Suprapubic skin (tissue), 4 donors: Measurements from ENCODE around the gene TRIM63. TPM values are rescaled to one million over a fixed set of nuclear protein-coding genes. Genes with fewer than 3 reads are reported as not detected.
A peak's percentile ranks its signal among the peaks of the same experiment; 100 is the strongest.

Experiments
- DNase-seq, 2 donors: peaks; one replicate each; pipeline ENCODE4 v3.0.0-alpha.2; 2019; ENCODE audit warnings: low spot score in 2 of 2
- H3K27ac ChIP-seq: fragments of 200-600 bp; sonication (generic); one replicate; pipeline ENCODE4 v1.5.1; 2019
- H3K27me3 ChIP-seq: fragments of 200-600 bp; sonication (generic); one replicate; pipeline ENCODE4 v1.5.1; 2019
- H3K36me3 ChIP-seq: fragments of 200-600 bp; sonication (generic); one replicate; pipeline ENCODE4 v1.5.1; 2019
- H3K4me1 ChIP-seq: fragments of 200-600 bp; sonication (generic); one replicate; pipeline ENCODE4 v1.5.1; 2019
- H3K4me3 ChIP-seq: fragments of 200-600 bp; sonication (generic); one replicate; pipeline ENCODE4 v1.5.1; 2019; ENCODE audit warnings: mild to moderate bottlenecking
- H3K9me3 ChIP-seq: fragments of 200-600 bp; sonication (generic); one replicate; pipeline ENCODE4 v1.5.1; 2019
- EP300 ChIP-seq: sonication (generic); formaldehyde crosslinking; IDR thresholded peaks from one replicate; pipeline ENCODE4 v1.6.1; 2017; ENCODE audit warnings: antibody characterized with exemption
- POLR2A ChIP-seq, 2 donors: fragments of 450-650 bp; IDR thresholded peaks; one replicate each; pipeline ENCODE4 v1.6.1; 2017; ENCODE audit warnings: antibody characterized with exemption in 2 of 2, mild to moderate bottlenecking in 2 of 2, moderate library complexity in 2 of 2
- POLR2AphosphoS5 ChIP-seq, 3 donors: sonication (generic); formaldehyde crosslinking; IDR thresholded peaks; one replicate each; pipeline ENCODE4 v1.6.1; 2017; ENCODE audit warnings: antibody characterized with exemption in 3 of 3
- WGBS: methylation state at CpG from one replicate; pipeline ENCODE4 v1.1.5; 2018; 5-methylcytosine and 5-hydroxymethylcytosine counted together
- total RNA-seq, 4 donors: library from RNA; depleted of rRNA; stranded (reverse); fragments of >200 nt; gene quantifications; one replicate each; pipeline ENCODE4 v1.1.0, GENCODE V29; 2016
- TF ChIP-seq, protein P1 (sequence below), 2 donors: fragments of 200-600 bp in 1 of 2; fragments of 450-650 bp in 1 of 2; sonication (generic) in 1 of 2; IDR thresholded peaks; one replicate each; pipeline ENCODE4 v1.5.1; 2016 to 2019; ENCODE audit warnings: antibody characterized with exemption in 2 of 2, mild to moderate bottlenecking in 1 of 2, moderate library complexity in 1 of 2

The TRIM63 gene
- total RNA-seq, 4 donors from 2014 or later: 0.42 to 2.4 (median 1.5) TPM

DNA sequence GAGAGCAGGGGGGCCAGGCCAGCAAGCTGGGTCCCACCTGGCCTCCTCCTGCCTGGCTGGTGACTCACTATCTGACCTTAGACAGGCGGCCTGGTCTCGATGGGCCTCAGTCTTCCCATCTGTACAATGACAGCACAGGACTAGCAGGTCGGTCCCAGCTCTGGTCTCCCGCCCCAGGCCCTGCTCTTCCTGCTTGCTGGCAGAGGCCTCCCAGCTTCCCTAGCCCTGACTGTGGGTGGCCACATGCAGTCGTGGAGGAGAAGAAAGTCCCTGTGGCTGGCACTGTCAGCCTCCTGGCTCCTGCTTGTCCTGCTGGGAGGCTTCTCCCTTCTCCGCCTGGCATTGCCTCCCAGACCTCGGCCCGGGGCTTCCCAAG lies 45.0 kb downstream of the TRIM63 start:
- TF ChIP-seq POLR2A (IDR thresholded peaks at IDR 0.05): no peak
- TF ChIP-seq, protein P1, sequence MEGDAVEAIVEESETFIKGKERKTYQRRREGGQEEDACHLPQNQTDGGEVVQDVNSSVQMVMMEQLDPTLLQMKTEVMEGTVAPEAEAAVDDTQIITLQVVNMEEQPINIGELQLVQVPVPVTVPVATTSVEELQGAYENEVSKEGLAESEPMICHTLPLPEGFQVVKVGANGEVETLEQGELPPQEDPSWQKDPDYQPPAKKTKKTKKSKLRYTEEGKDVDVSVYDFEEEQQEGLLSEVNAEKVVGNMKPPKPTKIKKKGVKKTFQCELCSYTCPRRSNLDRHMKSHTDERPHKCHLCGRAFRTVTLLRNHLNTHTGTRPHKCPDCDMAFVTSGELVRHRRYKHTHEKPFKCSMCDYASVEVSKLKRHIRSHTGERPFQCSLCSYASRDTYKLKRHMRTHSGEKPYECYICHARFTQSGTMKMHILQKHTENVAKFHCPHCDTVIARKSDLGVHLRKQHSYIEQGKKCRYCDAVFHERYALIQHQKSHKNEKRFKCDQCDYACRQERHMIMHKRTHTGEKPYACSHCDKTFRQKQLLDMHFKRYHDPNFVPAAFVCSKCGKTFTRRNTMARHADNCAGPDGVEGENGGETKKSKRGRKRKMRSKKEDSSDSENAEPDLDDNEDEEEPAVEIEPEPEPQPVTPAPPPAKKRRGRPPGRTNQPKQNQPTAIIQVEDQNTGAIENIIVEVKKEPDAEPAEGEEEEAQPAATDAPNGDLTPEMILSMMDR (IDR thresholded peaks at IDR 0.05): no peak
- no peak for TF ChIP-seq EP300
- TF ChIP-seq POLR2AphosphoS5 (IDR thresholded peaks at IDR 0.05): no peak
- Histone ChIP-seq H3K27me3 (no peaks in the 10 kb centered on the region), H3K4me3 (peak overlapping the region; percentile 18), H3K4me1 (peaks cover 15% of the 10 kb centered on the region), H3K9me3 (no peaks in the 10 kb centered on the region), H3K36me3 (no peaks in the 10 kb centered on the region), H3K27ac (no peak overlapping the region)
- WGBS: 58% methylated on average over 4 of the region's 8 CpGs
- no peak for DNase-seq

DNA sequence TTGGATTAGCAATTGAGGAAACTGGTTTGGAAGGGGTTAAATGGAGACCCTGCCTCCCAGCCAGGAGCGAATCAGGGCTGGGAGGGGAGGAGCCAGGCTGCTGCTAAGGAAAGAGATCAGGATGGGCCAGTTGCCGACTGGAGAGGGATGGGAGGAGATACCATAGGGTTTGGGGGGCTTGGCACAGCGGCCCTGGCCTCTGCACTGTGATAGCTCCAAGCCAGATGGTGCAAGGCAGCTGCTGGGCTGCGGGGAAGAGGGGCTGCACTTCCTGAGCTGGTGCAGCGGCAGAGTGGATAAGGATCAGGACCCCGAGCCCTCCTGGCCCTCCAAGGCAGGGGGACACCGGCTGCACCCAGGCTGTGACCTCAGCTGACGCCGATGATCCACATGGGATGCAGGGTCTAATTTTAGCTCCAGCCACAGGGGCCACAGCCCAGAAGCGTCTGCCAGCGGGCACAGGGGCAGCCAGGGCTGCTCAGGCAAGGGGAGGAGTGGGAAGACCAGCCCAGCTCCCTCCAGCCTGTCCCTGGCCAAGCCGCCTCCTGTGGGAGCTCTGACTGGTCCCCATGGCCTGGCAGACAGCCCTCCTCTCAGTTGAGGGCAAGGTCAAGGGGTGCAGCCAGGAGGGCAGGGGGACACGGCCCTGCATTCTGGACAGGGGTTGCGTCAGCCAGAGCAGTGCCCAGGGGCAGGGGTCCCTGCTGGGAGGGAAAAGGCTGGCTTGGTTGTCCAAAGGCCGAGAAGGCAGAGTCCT lies 45.6 kb downstream of the TRIM63 start, which contains the start of gene EXTL1:
EXTL1 (plus strand) TSS at position 129 of the 757 bp plus-strand sequence. CDS start 872 bp downstream, outside the sequence.
- H3K4me3 ChIP-seq: peak within 1 kb of the TSS; percentile 18

DNA sequence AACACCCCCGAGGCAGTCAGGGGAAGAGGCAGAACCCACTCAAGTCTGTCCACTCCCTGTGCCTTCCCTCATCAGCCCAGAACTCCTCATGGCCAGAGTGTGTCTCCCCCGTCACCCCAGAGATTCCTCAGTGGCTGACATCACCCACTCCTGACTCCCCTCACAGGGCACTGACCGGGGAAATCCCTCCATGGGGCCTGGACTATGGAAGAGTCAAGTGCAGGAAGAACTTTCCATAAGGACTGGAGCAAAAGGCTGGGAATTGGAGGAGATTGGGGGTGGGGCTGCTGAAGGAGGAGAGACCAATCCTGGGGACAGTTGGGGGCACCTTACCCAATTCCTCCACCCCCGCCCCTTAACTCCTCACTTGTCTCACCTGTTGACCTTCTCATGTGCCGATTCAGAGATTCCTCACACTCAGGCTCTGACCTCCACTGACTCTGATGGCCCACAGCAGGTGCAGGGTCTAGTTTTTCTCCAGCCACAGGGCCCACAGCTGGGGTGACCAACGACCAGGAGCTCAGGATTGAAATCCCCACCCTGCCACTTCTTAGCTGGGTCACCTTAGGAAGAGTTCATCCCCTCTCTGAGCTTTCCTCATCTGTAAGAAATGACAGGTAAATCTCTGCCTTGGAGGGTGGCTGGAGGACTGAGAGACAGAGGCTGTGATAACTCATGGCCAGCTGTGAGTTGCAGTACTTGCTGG lies 46.3 kb downstream of the TRIM63 start:
- no peak for DNase-seq
- H3K36me3 ChIP-seq: no peaks in the 10 kb centered on the region
- H3K4me3 ChIP-seq: no peak overlapping the region
- 72% methylated on average over 5 of the region's 6 CpGs for WGBS
- H3K27ac ChIP-seq: no peak overlapping the region
- H3K4me1 ChIP-seq: peaks cover 20% of the 10 kb centered on the region
- TF ChIP-seq POLR2AphosphoS5 (IDR thresholded peaks at IDR 0.05): no peak
- TF ChIP-seq EP300: no peak
- TF ChIP-seq POLR2A (IDR thresholded peaks at IDR 0.05): no peak
- TF ChIP-seq, protein P1 (IDR thresholded peaks at IDR 0.05): no peak
- no peaks in the 10 kb centered on the region for H3K27me3 ChIP-seq
- no peaks in the 10 kb centered on the region for H3K9me3 ChIP-seq

More for the DNA sequence above, 45.6 kb downstream of the TRIM63 start, which contains the start of gene EXTL1:
- peaks cover 19% of the 10 kb centered on the region for H3K4me1 ChIP-seq
- no peak for TF ChIP-seq POLR2AphosphoS5 (IDR thresholded peaks at IDR 0.05)
- no peak for TF ChIP-seq EP300
- TF ChIP-seq, protein P1 (IDR thresholded peaks at IDR 0.05): no peak
- no peak for TF ChIP-seq POLR2A (IDR thresholded peaks at IDR 0.05)
- no peaks in the 10 kb centered on the region for H3K9me3 ChIP-seq
- no peak within 1 kb of the TSS for H3K27ac ChIP-seq
- 35% methylated on average over 8 of the region's 15 CpGs for WGBS
- no peaks in the 10 kb centered on the region for H3K36me3 ChIP-seq
- DNase-seq: no peak
- no peaks in the 10 kb centered on the region for H3K27me3 ChIP-seq

DNA sequence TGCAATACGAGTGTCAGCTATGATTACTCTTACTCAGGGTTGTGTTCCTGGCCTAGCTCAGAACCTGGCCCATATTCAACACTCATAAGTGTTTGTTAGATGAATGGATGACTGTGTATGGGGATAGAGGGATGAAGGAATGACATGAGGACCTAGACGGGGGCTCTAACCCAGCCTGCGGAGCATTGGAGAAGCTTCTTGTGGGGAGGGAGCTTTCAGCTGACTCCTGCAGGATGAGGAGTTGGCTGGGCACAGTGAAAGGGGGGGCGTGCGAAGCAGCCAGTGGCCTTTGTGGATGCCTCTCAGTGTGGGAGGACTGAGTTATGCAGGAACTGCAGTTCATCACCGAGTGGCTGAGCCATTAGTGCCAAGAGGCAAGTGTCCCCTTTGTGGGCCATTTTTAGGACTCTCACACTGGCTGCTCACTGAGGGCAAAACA lies 47.1 kb downstream of the TRIM63 start:
- TF ChIP-seq POLR2AphosphoS5 (IDR thresholded peaks at IDR 0.05) (no peak), EP300 (no peak), POLR2A (IDR thresholded peaks at IDR 0.05) (no peak)
- TF ChIP-seq, protein P1 (IDR thresholded peaks at IDR 0.05): no peak
- Histone ChIP-seq H3K4me3 (no peak overlapping the region), H3K27me3 (no peaks in the 10 kb centered on the region), H3K27ac (no peak overlapping the region), H3K9me3 (no peaks in the 10 kb centered on the region), H3K36me3 (no peaks in the 10 kb centered on the region), H3K4me1 (peaks cover 23% of the 10 kb centered on the region)
- DNase-seq: no peak
- 52% methylated on average over 6 of the region's 6 CpGs for WGBS
